AG04449 (cell line): Measurements from ENCODE around the gene CDK19.

Experiments used
- CTCF ChIA-PET: fragments of 350-600 bp; formaldehyde crosslinking; extraction: SDS; loops from one replicate; lab custom pipeline; 2021; ENCODE audit warnings: antibody characterized with exemption; lab: Yijun Ruan, JAX
- POLR2A ChIA-PET: fragments of 400-600, 350-600 bp; formaldehyde crosslinking; extraction: SDS; loops from one replicate; lab custom pipeline; 2020; ENCODE audit warnings: antibody characterized with exemption, inconsistent platforms; lab: Yijun Ruan, JAX
- DNase-seq: peaks from one replicate; pipeline ENCODE4 v3.0.0-alpha.2; 2010; ENCODE audit warnings: low read depth, low spot score
- H3K4me3 ChIP-seq: 2 replicates; pipeline ENCODE4 v1.5.1; 2011; ENCODE audit warnings: low read depth, mild to moderate bottlenecking, control low read depth, low read length
- TF ChIP-seq, protein P1 (sequence below): IDR thresholded peaks from one replicate; pipeline ENCODE4 v1.5.1; 2011; ENCODE audit warnings: mild to moderate bottlenecking, moderate library complexity, low read length, control low read depth, inconsistent platforms; ENCODE audit not compliant: insufficient read depth; ENCODE audit errors: missing control alignments

The CDK19 gene

GRCh38 chr6:110628330-110628729 lies 186.9 kb downstream of the CDK19 start:
- no peak overlapping the region for H3K4me3 ChIP-seq
- ChIA-PET POLR2A (no interaction called here), CTCF (interaction anchor here (0.8 kb wide), 1 partner anchor 37 kb away, joined by 3 read pairs; no protein-coding TSS in a partner anchor)
- TF ChIP-seq, protein P1, sequence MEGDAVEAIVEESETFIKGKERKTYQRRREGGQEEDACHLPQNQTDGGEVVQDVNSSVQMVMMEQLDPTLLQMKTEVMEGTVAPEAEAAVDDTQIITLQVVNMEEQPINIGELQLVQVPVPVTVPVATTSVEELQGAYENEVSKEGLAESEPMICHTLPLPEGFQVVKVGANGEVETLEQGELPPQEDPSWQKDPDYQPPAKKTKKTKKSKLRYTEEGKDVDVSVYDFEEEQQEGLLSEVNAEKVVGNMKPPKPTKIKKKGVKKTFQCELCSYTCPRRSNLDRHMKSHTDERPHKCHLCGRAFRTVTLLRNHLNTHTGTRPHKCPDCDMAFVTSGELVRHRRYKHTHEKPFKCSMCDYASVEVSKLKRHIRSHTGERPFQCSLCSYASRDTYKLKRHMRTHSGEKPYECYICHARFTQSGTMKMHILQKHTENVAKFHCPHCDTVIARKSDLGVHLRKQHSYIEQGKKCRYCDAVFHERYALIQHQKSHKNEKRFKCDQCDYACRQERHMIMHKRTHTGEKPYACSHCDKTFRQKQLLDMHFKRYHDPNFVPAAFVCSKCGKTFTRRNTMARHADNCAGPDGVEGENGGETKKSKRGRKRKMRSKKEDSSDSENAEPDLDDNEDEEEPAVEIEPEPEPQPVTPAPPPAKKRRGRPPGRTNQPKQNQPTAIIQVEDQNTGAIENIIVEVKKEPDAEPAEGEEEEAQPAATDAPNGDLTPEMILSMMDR = no peak
- DNase-seq = peak; percentile 29

DNA sequence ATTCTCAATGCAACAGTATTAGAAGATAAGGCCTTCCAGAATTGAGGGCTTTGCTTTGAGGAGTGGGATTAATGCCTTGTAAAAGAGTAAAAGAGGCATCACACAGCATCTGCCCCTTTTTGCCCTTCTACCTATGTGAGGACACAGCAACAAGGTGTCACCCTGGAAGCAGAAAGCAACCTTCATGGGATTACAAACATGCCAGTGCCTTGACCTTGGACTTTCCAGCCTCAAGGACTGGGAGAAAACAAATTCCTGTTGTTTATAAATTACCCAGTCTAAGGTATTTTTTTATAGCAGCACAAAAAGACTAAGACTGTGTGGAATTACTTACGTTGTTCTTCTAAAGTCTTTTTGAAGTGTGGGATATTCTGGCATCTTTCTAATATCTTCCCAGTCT lies 188.8 kb downstream of the CDK19 start:
- CTCF ChIA-PET = no interaction called here
- no peak overlapping the region for H3K4me3 ChIP-seq
- TF ChIP-seq, protein P1 = no peak
- POLR2A ChIA-PET = no interaction called here
- no peak for DNase-seq

DNA sequence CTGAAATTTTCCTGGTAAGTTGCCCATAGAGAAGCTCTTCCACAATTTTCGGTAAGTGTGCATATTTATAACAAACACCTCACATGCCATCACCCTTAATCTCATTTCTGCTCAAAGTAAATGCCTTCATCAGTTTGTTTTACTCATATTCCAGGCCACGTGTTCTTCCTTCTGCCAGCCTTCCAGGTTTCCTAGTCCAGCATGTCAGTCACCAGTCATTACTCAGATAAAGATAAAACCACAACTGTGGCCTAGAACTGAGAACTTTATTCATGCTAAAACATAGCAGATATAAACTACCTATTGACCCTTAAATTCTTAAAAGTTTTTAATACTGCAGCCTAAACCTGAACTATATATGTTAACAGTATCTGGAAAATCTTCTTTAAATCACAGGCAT lies 189.4 kb downstream of the CDK19 start:
- DNase-seq = no peak
- CTCF ChIA-PET = no interaction called here
- H3K4me3 ChIP-seq = no peak overlapping the region
- TF ChIP-seq, protein P1 = no peak
- POLR2A ChIA-PET = no interaction called here

- H3K4me3 ChIP-seq = no peak overlapping the region
- POLR2A ChIA-PET = no interaction called here
- CTCF ChIA-PET = interaction anchor here (1.2 kb wide), 1 partner anchor 8 kb away, joined by 3 read pairs; no protein-coding TSS in a partner anchor
- TF ChIP-seq, protein P1 = no peak
- DNase-seq = no peak
Observed at GRCh38 chr6:110622912-110623578, 192.2 kb downstream of the CDK19 start.

- ChIA-PET POLR2A (no interaction called here), CTCF (no interaction called here)
- TF ChIP-seq, protein P1 = no peak
- no peak for DNase-seq
- no peak overlapping the region for H3K4me3 ChIP-seq
Observed at GRCh38 chr6:110621061-110621460, 194.2 kb downstream of the CDK19 start.

- TF ChIP-seq, protein P1 = no peak
- CTCF ChIA-PET = interaction anchor here (1.0 kb wide), 1 partner anchor 78 kb away, joined by 3 read pairs; no protein-coding TSS in a partner anchor
- DNase-seq = no peak
- POLR2A ChIA-PET = interaction anchor here (0.6 kb wide), 1 partner anchor 255 kb away, joined by 3 read pairs; no protein-coding TSS in a partner anchor
- no peak overlapping the region for H3K4me3 ChIP-seq
Observed at GRCh38 chr6:110620065-110620464, 195.2 kb downstream of the CDK19 start.
